Measurements from ENCODE around the gene CEP20.

- TF ChIP-seq POLR2A (IDR thresholded peaks at IDR 0.05; ENCODE audit: low read length), result no peak
- no peak for TF ChIP-seq RAD21 (conservative IDR thresholded peaks at IDR 0.05 in 1 of 2, IDR thresholded peaks at IDR 0.05 in 1 of 2)
- no peak for TF ChIP-seq EP300 (IDR thresholded peaks at IDR 0.05)
- no peak for TF ChIP-seq TP53 (CRISPR knock-in tag; IDR thresholded peaks at IDR 0.05)
- TF ChIP-seq NR3C1 (IDR thresholded peaks at IDR 0.05), result no peak
- TF ChIP-seq CTCF (IDR thresholded peaks at IDR 0.05), result no peak
- TF ChIP-seq HDAC2 (IDR thresholded peaks at IDR 0.05), result no peak
- TF ChIP-seq HOXA7 (CRISPR knock-in tag; IDR thresholded peaks at IDR 0.05), result no peak
- no peak for TF ChIP-seq GATA3 (IDR thresholded peaks at IDR 0.05; ENCODE audit: borderline replicate concordance)
- TF ChIP-seq PBX3 (IDR thresholded peaks at IDR 0.05), result no peak
These were observed 44.6 kb downstream of the CEP20 start for GRCh38 chr16:15843635-15844279.

Data from A549 (cell line).